ENCODE data around the gene NAT9.
A peak's percentile ranks its signal among the peaks of the same experiment; 100 is the strongest.

Gene NAT9

GRCh38 chr17:74779948-74780400 lies 3.8 kb upstream of the NAT9 start:
- DNase-seq (ENCODE audit: low spot score): no peak

DNA sequence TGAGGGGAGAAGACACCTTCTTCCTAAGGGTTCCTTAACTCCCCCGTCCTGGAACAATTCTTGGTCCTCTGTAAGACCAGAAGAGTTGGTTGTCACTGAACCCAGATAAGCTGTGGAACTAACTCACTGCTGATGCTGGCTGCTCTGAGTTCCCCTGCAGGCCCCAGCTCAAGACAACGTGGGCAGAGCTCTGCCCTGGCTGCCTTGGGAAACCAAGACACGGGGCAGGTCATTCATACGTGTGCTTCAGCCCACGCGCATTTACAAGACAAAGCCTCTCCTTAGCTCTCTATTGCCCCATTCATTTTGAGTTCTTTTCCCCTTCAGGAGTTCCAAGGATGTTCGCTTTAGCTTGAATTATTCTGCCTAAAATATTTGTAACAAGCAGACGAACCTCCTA lies 3.4 kb upstream of the NAT9 start:
- DNase-seq (ENCODE audit: low spot score): no peak

GRCh38 chr17:74778960-74779359 lies 2.8 kb upstream of the NAT9 start:
- DNase-seq (ENCODE audit: low spot score): no peak

DNA sequence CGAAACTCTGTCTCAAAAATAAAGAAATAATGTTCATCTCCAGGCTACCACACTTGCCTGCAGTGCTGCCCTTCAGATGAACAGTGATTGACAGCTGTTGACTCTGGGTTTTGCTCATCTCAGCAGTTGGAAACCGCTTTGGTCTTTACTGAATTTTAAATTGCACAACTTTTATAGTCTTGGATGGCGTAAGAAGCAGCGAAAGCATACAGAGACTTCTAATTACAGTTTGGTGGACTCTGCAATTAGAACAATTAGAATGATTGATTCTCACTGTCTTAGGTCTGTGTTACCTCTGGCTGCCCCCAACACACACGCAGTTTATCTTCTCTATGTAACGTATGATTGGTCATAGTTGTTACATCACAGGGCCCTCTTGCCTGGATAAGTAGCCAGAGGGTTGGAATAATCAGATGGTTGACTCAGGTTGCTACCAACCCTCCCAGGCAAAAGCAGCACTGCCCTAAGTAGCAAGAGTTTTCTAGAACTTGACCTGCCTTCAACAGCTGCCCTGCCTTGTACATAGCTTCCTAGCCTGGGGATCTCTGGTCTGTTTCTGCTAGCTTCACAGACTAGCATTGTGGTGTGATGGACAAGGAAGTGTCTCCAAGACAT lies 1.9 kb upstream of the NAT9 start:
- DNase-seq (ENCODE audit: low spot score): no peak

- DNase-seq (ENCODE audit: low spot score): no peak
Measured at GRCh38 chr17:74776990-74777389, 845 bp upstream of the NAT9 start.

DNA sequence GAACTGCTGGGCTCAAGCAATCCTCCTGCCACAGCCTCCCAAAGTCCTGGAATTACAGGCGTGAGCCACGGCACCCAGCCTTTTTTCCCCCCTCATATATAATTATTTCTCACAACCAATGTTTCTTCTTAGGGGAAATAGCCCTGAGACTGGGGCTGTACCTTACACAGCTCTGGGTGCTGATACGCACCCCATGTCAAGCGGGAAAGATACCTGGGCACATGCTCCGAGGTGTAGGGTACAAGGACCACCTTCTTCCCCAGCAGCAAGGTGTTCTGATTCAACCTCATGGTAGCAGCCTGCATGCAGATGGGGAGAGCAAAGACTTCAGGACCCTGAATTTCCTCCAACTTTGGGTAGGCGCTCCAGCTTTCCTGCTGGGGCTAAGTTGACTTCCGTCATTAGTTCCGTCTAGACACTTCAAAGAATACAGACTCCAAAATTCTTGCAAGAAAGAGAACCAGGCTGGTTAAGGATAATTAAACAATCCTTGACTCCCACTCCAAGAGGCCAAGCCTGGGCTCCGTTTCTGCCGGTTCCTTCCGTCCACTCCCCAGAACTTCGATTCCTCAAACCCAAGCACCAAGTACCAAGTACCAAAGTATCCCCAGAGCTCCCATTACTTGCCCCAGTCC lies 619 bp downstream of the NAT9 start:
- DNase-seq (ENCODE audit: low spot score): no peak

DNA sequence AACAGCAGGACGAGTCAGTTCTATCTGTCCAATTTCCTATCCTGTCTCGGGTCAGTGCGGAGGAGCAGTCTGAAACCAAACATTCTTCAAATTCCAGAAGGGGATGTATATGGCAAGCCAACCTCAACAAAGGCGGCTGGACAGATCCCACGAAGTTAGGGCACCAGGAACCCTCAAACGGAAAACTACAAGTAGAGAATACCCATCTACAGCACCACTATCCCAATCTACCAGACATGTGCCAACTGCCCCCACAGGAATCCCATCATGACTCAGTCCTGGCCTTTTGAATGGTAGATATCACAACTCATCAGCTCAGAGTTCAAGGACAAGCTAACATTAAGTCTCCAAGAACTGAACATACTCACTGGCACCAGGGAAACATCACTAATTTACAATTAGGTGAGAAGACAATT lies 2.3 kb downstream of the NAT9 start:
- no peak for DNase-seq (ENCODE audit: low spot score)

DNA sequence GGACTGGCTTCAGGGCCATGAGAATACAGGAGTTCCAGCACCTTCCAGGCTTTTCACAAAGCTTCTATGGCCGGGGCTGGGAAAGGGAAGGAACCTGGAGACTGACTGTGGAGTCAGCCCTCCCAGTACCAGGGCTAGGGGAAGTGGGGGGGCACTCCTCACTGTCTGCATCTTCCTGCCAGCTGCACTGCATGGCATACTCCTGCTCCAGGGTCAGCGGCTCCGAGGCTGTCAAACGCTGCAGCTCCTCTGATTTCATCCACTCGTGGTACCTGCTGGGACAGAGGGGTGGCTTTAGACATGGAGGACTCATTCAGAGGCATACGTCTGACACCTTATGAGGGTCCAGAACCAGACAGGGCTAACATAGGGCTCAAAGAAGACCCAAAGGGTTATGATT lies 2.7 kb downstream of the NAT9 start:
- no peak for DNase-seq (ENCODE audit: low spot score)

- DNase-seq (ENCODE audit: low spot score): no peak
Measured at GRCh38 chr17:74772053-74772452, 4.1 kb downstream of the NAT9 start.

DNA sequence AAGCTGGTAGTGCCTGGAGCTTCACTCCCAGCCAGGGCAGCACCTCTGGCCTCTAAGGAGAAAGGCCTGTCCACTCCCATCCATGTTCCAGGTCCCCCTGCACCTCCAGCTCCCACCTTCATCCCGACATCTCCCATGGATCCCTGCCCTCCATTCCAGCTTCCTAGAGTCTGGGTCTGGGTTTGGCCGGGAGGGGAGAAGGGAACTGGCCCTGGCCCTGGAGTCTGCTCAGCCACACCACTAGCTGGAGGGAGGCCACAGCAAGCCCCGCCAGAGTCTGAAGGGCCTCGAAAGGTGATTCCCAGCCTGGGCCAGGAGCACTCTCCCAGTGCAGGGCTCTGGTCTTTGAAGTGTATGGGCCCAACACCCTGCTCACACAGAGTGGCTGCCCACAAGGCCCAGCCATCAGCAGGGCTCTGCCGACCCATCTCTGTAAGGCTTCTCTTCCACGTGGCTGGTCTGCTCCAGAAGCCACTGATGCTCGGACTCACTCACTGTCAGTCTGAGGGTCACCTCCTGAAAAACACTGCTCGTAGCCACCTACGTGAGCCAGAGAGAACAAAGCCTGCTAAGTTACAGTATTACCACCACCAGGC lies 4.7 kb downstream of the NAT9 start:
- no peak for DNase-seq (ENCODE audit: low spot score)

- peak; percentile 92 for DNase-seq (ENCODE audit: low spot score)
Measured at GRCh38 chr17:74770498-74771318, 5.4 kb downstream of the NAT9 start.

GRCh38 chr17:74769856-74770497 lies 6.2 kb downstream of the NAT9 start:
- no peak for DNase-seq (ENCODE audit: low spot score)

- no peak for DNase-seq (ENCODE audit: low spot score)
Measured at GRCh38 chr17:74769266-74769855, 6.8 kb downstream of the NAT9 start.

DNA sequence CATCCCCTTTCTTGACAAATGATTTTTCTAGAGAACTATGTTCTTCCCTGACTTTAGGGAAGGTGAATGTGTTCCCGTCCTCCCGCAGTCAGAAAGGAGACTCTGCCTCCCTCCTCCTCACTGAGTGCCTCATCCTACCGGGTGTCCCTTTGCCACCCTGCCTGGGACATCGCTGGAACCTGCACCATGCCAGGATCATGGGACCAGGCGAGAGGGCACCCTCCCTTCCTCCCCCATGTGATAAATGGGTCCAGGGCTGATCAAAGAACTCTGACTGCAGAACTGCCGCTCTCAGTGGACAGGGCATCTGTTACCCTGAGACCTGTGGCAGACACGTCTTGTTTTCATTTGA lies 7.4 kb downstream of the NAT9 start:
- DNase-seq (ENCODE audit: low spot score): no peak

DNA sequence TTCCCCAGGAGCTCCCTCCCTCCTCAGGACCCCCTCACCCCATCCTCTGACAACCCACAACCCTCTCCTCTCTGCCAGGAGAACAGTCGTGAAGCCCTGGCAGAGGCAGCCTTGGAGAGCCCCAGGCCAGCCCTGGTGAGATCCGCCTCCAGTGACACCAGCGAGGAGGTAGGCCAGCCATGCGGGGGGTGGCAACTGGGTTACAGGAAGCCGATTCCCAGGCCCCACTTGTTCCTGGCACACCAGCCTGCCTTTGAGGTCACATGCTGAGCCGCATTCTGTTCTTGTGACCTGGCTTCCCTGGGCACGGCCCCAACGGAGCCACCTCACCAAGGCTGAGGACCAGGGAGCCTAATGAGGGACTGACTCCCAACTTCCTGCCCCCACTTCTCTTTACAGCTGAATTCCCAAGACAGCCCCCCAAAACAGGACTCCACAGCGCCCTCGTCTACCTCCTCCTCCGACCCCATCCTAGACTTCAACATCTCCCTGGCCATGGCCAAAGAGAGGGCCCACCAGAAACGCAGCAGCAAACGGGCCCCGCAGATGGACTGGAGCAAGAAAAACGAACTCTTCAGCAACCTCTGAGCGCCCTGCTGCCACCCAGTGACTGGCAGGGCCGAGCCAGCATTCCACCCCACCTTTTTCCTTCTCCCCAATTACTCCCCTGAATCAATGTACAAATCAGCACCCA lies 7.9 kb downstream of the NAT9 start:
- DNase-seq (ENCODE audit: low spot score): no peak

- no peak for DNase-seq (ENCODE audit: low spot score)
Measured at GRCh38 chr17:74767111-74767516, 9.0 kb downstream of the NAT9 start.

- no peak for DNase-seq (ENCODE audit: low spot score)
Measured at GRCh38 chr17:74766413-74766812, 9.7 kb downstream of the NAT9 start.

GRCh38 chr17:74764751-74765286 lies 11.3 kb downstream of the NAT9 start:
- no peak for DNase-seq (ENCODE audit: low spot score)

DNA sequence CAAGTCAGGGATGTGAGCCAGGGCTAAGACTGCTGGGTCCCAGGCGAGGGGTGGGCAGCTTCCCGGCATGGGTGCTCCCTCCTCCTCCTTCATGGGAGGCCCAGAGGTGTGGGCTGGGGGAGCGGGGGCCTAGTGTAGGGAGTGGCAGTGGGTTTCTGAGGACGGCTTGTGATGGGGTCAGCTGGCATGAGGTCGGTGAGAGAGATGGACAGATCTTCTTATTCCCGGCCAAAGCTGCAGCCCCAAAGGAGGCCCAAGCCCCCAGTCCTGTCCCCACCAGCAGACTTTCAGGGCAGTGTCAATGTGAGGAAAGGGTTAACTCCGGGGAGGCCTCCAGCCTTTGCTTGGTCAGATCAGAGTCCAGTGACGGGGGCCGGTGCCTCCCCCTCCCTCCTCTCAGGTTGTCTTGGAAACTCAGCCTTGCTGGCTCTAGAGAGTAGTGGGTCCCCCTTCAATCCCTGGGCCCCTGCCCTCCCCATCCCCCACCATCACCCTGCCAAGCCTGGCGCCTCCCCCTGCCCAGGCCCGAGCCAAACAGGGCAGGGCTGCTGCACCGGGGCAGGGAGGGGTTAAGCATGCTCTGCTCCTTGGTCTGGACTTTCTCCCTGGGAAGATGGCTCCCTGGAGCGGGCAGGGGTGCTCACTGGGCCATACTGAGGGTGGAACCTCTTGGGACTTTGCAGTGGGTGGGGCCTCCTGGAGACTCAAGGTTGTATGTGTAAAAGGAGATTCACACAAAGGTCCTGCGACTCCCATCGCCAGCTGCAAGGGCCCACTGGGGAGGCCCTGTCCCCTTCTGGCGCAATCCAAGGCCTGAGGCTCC lies 12.4 kb downstream of the NAT9 start:
- peak; percentile 92 for DNase-seq (ENCODE audit: low spot score)

GRCh38 chr17:74761931-74762330 lies 14.2 kb downstream of the NAT9 start:
- no peak for DNase-seq (ENCODE audit: low spot score)

All from HuH-7 (cell line).